HG03066 (cell line): ENCODE results near the gene TP53TG3E.
"Not testable (repeated sequence)": the region's sequence is repeated elsewhere in the genome, so short reads cannot be mapped to it uniquely, and the experiment has no call there.

ENCODE experiments used
- ATAC-seq: cut with Tn5 transposase; IDR thresholded peaks from one replicate; pipeline ENCODE4 v1.9.1; 2021; ENCODE audit warnings: low read depth; ENCODE audit not compliant: unreplicated experiment

TP53TG3E gene, protein sequence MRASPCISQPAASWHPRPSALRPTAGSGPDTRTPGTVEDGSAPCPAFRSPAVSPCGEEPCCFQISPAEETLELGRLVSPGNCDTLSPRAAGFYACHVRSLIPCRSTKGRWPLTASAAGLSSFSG

DNA sequence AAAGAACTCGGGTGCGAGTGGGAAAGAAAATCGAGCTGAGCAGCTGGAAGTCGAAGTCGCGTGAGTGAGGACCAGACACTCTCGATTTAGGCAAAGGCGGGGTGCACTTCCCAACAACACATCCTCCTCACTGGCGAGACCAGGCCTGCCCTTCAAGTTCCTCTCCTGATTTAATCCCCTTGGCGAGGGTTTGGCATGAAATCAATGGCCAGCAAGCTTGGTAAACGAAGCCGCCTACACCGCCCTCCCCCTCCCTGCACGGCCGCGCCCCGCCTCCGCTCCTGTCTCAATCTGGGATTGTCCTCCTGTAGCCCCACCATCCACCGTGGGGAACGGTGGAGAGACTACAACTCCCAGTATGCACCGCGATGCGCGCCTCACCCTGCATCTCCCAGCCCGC is at the start of gene TP53TG3E:
TSS of gene TP53TG3E (plus strand) at position 301 of the 400 bp plus-strand sequence. CDS start at position 369, 68 bp downstream.
- ATAC-seq, result not testable (repeated sequence)

DNA sequence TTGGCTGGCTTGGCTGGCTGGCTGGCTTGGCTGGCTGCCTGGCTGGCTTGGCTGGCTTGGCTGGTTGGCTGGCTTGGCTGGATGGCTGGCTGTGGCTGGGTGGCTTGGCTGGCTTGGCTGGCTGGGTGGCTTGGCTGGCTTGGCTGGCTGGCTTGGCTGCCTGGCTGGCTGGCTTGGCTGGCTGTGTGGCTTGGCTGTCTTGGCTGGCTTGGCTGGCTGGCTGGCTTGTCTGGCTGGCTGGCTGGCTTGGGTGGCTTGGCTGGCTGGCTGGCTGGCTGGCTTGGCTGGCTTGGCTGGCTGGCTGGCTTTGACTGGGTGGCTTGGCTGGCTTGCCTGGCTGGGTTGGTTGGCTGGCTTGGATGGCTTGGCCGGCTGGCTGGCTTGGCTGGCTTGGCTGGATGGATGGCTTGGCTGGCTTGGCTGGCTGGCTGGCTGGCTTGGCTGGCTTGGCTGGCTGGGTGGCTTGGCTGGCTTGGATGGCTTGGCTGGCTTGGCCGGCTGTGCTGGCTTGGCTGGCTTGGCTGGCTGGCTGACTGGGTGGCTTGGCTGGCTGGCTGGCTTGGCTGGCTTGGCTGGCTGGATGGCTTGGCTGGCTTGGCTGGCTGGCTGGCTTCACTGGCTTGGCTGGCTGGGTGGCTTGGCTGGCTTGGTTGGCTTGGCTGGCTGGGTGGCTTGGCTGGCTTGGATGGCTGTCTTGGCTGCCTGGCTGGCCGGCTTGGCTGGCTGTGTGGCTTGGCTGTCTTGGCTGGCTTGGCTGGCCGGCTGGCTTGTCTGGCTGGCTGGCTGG is 32.3 kb downstream of the TP53TG3E start:
- ATAC-seq, result not testable (repeated sequence)

DNA sequence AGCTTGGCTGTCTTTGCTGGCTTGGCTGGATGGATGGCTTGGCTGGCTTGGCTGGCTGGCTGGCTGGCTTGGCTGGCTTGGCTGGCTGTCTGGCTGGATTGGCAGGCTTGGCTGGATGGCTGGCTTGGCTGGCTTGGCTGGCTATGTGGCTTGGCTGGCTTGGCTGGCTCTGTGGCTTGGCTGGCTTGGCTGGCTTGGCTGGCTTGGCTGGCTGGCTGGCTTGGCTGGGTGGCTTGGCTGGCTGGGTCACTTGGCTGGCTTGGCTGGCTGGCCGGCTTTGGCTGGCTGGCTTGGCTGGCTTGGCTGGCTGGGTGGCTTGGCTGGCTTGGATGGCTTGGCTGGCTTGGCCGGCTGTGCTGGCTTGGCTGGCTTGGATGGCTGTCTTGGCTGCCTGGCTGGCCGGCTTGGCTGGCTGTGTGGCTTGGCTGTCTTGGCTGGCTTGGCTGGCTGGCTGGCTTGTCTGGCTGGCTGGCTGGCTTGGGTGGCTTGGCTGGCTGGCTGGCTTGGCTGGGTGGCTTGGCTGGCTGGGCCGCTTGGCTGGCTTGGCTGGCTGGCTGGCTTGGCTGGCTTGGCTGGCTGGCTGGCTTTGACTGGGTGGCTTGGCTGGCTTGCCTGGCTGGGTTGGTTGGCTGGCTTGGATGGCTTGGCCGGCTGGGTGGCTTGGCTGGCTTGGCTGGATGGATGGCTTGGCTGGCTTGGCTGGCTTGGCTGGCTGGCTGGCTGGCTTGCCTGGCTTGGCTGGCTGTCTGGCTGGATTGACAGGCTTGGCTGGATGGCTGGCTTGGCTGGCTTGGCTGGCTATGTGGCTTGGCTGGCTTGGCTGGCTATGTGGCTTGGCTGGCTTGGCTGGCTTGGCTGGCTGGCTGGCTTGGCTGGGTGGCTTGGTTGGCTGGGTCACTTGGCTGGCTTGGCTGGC is 33.8 kb downstream of the TP53TG3E start:
- not testable (repeated sequence) for ATAC-seq

DNA sequence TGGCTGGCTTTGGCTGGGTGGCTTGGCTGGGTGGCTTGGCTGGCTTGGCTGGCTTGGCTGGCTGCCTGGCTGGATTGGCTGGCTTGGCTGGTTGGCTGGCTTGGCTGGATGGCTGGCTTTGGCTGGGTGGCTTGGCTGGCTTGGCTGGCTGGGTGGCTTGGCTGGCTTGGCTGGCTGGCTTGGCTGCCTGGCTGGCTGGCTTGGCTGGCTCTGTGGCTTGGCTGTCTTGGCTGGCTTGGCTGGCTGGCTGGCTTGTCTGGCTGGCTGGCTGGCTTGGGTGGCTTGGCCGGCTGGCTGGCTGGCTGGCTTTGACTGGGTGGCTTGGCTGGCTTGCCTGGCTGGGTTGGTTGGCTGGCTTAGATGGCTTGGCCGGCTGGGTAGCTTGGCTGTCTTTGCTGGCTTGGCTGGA is 34.4 kb downstream of the TP53TG3E start:
- not testable (repeated sequence) for ATAC-seq

DNA sequence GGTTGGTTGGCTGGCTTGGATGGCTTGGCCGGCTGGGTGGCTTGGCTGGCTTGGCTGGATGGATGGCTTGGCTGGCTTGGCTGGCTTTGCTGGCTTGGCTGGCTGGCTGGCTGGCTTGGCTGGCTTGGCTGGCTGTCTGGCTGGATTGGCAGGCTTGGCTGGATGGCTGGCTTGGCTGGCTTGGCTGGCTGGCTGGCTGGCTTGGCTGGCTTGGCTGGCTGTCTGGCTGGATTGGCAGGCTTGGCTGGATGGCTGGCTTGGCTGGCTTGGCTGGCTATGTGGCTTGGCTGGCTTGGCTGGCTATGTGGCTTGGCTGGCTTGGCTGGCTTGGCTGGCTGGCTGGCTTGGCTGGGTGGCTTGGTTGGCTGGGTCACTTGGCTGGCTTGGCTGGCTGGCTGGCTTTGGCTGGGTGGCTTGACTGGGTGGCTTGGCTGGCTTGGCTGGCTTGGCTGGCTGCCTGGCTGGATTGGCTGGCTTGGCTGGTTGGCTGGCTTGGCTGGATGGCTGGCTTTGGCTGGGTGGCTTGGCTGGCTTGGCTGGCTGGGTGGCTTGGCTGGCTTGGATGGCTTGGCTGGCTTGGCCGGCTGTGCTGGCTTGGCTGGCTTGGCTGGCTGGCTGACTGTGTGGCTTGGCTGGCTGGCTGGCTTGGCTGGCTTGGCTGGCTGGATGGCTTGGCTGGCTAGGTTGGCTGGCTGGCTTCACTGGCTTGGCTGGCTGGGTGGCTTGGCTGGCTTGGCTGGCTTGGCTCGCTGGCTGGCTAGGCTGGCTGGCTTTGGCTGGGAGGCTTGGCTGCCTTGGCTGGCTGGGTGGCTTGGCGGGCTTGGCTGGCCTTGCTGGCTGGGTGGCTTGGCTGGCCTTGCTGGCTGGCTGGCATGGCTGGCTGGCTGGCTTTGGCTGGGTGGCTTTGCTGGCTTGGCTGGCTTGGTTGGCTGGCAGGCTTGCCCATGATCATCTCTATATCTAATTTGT is 35.3 kb downstream of the TP53TG3E start:
- not testable (repeated sequence) for ATAC-seq
